Measurements from ENCODE around the gene ARHGAP26.

ARHGAP26 gene

DNA sequence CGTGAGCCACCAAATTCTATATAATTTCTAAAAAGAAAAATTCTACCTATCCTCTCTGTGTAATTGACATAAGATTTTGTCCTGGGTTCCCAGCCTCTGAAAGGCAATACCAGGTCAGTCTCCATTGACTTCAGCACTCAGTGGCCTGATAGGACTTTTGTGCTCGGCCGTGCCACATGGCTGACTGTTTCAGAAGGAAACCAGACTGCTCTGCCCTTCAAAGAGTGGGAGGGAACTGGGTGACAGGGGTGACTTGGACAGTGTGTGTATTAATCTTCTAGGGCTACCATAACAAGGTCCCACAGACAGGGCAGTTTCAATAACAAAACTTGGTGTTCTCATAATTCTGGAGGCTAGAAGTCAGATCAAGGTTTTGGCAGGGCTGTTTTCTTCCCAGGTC lies 43.0 kb downstream of the ARHGAP26 start:
- no peak for DNase-seq

DNA sequence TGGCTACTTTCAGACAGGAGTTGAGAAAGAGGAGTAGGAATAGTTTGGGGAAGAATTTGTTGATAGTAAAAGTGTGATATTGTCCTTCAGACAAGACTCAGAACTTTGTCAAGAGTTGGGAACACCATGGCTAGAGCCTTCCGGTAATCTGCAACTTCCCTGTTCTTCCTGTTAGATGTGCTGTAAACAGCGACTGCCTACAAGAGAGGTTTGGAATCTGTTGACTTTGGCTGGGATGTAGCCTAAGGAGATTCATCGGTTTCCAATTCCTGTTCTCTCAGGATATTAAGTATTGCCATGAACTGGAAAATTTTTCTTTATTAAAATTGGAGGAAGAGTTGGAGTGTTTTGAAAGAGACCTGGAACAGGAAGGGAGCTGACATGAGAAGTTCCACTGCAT lies 43.9 kb downstream of the ARHGAP26 start:
- no peak for DNase-seq

DNA sequence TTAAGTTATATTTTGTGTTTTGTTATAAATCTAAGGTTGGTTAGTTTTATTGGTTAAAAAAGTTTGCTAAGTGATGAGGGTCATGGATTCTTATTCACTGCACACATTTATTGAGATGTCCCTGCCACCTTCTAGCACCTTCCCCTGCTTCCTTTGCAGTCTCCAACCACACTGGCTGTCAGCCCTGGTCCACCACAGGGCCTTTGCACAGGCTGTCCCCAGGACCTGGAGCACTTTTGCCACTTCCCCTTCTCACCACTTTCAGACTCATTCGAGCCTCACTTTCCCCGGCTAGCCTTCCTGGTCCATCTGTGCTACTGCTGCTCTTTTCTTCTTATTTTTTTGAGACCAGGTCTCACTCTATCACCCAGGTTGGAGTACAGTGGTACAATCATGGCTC lies 45.3 kb downstream of the ARHGAP26 start:
- no peak for DNase-seq

DNA sequence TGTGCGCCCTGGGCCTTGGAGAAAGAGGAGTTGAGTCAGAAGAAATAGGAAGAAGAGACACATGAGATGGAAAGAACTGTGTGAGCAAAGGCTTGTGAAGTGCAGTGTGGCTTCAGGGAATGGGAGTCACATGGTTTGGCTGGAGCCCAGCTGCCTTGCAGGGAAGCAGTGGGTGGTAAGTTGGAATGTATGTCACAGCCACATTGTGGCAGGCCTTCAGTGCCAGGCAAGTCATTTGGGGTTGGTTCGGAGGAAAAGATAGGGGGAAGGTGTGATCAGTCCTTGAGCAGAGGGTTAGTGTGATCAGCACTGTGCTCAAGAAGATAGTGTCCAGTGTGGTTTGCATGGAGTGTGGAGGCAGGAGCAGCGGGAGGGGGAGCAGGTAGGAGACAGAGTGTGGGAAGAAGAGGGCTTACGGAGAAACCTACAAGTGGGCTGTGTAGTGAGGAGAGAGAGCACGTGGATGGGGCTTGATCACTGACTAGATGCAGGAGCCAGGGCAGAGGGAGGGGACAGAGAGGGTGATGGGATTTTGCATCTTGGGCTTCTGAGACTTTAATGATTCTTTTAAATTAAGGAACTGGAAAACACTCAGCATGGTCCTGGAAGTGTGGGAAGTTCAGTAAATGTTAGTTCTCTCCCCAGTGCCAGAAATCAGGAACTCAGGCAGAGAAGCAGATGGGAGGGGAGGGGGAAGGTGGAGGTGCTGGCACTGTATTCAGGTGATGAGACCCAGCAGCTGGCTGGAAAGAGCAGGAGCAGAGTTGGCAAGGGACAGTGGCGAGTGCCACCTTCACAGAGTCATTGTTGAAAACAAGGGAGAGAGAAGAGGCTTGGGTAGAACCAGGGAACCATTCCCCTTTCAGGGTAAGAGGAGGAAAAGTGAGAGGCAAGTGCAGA lies 46.6 kb downstream of the ARHGAP26 start:
- DNase-seq, result no peak

DNA sequence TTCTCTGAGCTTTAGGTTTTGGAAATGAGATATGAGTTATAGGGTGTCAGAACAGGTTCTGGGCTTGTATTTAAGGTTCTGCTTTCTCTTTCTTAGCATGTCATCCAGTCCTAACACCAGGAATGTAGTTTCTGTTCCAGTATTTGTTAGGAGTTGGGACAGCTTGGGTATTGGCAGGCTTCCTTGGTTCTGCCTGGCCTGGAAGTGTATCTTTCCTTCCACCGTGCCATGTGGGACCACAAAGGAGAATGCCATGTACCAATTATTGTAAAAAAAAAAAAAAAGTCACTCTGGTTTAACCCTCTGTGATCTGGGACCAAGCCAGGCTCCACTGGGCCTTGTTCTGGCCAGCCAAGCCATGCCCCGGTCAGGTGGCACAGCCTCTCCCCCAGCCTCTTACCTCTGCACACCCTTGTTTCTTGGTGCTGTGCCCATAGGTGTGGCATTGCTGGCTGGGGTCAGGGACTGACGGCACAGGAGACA lies 47.8 kb downstream of the ARHGAP26 start:
- DNase-seq, result no peak

DNA sequence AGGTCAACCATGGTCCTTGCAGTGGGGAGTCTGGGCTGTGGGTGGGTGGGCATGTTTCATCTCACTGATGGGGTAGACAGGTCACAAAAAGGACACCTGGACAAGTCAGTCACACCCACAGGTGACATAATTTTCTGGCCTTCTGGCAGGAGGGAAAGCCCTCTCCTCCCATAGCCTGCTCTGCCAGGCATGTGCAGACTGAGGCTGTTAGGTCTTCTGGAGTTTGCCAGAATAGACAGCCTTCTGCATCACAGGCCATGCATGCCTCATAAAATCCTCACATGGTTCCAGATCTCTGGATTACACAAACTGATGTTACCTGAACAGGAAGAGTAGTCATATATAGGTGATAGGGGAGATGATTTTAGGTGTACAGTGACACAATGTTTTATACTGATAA lies 49.1 kb downstream of the ARHGAP26 start:
- no peak for DNase-seq

DNA sequence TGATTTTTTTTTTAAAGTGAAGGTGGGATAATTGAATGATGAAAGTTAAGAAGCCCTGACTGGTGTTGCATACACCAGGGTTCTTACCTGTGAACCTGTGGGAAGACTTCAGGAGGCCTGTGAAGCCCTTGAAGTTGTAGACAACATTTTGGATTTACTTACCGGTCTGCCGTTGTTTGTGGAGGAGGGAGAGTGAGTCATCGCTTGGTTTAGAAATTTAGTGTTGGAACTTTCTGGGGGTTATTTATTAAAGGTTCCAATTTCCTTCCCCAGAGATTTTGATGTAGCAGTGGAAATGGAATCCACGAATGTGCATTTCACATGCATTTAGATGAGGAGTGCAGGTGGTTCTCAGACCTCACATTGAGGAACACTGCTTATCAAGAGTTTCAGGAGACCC lies 49.6 kb downstream of the ARHGAP26 start:
- DNase-seq, result no peak

DNA sequence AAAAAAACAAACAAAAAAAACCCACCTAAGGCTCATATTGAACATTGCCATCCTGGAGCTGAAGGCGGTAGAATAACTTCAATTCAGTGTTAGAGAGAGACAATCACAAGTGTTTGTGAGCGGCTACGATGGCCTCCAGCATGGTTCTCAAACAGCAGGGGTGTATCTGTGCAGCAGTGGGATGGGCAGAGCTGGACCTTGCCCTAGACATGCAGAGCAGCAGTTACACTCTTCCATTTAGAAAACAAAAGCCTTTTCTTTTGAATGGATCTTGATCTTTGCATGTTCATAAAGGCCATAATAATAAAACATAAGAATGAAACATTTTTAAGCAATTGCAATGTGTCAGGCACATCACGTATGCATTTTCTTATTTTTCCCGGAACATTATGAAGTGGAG lies 50.3 kb downstream of the ARHGAP26 start:
- no peak for DNase-seq

DNA sequence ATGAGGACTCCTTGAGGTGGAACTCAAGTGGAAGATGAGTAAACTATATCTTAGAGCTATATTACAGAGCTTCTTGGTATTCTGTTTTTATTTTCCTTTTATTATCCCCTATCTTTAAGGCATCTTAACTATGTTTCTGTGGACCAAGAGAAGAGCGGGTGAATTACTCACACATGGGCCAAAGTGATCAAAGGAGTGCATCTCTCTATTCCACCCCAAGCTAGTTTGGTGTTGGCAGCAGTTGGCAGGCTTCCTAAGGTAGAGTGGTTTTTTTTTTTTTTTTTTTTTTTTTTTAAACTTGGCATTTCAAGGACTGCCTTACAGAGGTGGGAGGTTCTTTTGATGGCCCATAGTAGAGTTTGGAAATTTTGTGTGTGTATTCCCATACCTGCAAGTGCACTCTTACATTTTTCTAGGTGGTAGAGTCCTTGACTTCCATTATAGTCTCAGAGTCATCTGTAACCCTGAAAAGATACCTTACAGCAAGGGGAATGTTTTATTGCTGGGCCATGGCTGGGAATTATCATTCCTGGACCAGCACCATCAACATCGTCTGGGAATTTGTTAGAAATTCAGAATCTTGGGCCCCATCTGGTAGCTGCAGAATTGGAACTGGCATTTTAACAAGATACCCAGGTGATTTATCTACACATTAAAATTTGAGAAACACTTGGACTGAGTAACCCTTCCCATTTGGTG lies 51.0 kb downstream of the ARHGAP26 start:
- no peak for DNase-seq

DNA sequence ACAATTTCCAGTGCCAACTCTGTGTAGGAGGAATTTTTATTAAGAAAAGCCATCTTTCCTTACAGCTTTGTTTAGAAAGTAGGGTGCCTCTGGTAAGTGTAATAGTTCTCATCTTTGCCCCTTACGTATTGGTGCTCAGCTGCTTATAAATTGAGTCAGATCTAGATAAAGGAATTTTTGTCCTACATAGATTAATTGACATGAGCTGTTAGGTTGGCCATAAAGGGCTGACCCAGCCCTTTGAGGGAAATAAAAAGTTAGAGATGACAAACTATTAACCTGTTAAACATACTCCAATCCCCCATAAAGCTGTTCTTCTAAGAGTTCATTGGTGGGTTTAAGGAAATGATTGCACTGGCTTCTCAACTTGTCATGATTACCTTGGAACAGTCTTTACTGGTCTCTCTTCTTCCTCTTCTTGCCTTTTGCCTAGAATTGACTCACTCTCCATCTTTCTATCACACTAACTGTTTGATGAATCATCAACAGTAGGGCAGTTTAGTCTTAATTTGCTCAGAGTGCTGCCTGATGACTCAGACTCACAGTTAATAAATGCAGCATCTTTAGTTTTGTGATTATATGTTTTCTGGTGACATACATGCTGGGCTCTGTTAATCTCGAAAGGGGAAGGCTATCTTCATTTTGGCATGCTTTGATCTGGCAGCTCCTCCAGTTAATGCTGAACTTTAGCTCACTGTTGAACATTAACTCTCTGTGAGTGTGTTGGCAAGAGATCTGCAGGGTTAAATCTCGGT lies 51.7 kb downstream of the ARHGAP26 start:
- DNase-seq, result no peak

DNA sequence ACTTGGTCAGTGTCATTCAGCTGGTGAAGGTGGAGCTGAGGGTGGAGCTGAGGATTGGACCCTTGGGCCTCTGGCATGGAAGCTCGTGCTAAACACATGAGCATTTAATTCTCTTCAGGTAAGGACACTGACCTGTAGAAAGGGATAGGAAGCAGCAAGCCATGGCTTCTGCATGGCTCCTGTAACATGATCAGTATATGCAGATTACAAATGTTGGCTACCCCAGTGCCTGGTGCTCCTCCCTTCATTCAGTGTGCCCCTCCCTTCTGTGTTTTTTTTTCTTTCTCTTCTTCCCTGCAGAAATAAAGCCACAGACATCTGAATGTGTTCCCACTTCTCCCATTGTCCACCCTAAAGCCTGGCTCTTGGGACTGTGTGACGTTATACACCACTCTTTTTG lies 52.9 kb downstream of the ARHGAP26 start:
- DNase-seq, result no peak

DNA sequence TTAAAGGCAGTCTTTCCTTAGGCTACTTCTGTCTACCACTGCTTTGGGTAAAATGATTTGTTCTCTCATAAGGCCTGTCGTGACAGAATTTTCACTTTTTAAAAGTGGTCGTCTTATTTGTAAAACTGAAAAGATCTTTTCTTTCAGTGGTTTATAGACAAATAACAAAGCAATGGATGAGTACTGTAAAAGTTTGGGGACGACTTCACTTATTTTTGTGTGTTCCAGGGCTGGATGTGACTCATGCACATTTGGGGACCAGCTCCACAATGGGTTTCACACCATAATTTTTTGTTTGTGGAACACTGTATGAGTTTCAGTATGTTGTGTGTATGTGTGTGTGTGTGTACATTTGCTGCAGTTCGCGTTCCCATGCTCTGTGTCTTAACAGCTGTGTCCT lies 53.6 kb downstream of the ARHGAP26 start:
- no peak for DNase-seq

DNA sequence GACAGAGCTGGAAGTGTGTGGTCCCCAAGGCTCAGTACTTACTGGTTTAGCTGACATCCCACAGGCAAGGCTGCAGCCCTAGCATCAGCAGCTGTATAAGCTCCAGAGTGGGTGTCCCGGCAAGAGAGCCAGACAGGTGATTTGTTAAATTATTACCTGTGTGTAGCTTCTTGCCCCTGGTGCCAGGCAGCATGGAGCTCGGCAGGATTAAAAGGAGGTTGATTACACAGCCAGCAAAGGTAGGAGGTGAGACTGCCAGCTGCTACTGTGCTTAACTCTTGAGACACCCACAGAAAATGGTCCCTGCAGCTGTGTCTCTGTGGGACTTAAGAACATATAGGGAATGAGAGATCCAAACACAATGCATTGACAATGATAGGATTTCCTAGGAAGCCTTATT lies 54.2 kb downstream of the ARHGAP26 start:
- no peak for DNase-seq

DNA sequence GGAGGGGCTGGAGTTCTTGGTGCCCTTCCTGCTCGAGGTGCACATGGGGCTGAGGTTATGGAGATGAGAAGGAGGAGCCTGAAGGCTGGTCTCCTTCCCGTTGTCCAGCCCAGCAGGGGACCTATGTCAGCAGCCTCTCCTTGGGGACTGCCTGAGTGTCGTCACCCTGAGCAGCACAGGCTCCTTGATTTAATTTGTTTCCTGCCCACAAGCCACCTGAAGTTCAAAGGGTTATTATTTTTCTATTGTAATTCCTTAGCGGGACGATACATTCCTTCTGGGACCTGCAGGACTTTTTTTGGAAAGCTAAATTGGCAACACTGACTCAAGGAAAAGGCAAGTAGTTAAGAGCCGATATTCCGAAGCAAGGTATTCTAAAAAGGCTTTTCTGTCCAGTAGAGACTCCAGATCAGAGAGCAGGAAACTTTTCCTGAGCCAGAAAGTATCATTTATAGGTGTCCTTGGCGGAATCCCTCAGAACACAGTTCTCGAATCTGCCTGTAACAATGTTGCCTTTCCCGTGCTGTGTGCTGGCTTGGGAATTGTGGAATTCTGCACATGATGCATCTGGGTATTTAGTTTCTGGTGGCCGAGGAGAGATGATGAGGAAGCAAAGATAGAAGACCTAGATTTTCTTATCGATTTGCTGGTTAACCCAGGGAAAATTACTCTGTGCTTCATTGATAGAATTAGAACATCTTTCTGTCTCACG lies 55.4 kb downstream of the ARHGAP26 start:
- no peak for DNase-seq

DNA sequence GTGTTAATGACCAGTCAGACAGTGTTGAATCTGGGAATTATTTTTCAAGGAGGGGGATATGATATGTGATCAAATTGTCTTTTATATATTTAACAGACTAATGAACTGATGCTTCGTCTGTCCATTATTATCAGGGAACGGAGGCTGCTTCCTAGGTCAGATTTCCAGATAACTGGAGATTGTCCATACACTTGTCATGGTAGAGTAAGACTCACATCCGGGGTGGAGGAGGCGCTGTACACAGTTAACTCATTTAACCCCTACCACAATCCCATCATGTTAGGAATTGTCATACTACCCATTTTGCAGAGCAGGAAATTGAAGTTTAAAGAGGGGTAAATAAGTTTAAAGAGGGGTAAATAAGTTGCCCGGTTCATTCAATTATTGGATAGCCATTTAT lies 55.9 kb downstream of the ARHGAP26 start:
- no peak for DNase-seq

DNA sequence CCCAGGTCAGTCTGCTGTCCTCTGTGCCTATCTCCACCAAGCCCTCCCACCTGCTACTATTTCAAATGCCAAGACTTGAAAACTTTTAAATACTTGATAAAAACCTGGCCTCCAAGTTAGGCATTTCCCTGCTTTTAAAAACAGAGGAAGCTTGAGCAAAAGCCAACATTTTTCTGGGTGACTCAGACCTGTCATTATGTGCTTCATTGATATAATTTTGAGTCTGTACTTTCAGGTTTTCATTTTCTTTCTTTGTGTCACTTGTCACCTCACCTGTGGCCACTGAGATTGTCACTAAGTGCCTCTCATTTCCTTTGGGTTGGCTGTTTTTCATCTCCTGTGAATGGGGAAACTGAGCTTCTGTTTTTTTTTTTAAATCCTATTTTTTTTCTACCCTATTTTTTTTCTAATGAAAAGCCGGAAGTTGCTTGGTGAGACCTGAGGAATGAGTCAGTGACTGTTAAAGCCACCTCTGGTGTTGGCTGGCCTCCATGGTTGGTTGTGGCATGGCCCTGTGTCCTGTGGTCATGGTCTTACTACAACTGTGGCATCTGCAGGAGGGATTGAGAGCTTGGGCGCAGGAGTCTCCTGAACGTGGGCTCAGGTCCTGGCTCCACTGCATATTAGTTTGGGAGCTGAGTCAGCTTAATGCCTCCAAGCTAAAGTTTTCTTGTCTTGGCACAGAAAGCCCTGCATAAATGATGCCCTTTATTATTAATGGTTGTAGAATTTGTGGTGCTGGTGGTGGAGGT lies 56.7 kb downstream of the ARHGAP26 start:
- DNase-seq, result no peak

DNA sequence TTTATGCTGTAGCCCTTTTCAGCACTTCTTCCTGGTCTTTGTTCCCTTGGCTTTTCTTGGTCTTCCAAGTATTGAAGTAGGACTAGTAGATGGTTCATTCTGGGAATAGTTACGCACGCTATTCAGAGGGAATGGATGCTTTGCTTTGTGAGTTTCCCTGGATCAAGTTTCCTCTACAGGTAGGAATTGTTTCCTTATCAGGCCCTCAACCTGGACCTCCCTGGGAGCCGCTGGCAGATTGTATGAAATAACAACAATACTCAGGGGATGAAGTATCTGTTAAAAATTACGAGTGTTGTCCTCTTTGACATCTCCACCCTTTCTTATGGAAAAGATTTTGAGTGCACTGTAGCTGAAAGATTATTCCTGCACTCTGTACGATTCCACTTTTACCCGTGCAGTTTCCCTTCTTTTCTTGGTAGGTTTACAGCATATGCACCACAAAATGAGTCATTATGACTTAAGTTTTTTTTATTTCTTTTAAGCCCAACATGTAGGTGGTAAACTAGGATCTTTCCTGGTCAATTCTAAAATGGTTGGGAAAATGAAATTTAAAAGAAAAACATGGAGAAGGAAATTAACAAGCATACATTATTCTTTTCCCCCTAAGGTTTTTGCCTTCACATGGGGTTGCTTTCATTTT lies 57.9 kb downstream of the ARHGAP26 start:
- no peak for DNase-seq

DNA sequence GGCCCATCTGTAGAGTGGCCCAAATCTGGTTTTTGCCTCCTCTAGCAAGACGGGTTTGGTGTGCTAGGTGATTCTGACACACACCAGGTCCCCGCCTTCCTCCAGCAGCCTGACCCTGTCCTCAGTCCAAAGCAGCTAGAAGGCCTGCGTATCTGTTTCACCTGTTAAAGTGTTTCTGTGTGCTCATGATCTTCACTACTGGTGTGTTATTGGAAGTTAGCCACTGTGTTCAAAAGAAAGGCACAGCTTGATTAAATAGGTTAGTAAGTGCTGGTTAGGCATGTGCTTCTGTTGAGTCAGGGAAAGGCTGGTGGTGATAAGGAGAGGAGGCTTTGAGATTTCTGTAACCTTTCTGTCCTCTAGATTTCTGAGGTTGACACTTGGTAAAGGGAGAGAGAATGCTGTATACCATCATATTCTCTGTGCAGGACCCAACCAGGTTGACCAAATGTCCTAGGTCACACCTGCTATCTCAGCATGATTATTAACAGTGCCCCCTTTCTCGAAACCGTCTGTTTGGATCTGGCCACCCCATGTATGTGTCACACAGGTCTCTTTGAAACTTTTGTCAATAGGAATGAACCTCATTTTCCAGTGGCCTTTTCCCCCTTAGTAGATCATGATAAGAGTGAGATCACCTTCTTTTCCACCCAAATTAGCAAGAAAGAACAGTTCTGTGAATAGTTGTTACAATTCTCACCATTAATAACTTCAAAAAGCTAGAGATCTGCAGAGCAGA lies 58.8 kb downstream of the ARHGAP26 start:
- no peak for DNase-seq

DNA sequence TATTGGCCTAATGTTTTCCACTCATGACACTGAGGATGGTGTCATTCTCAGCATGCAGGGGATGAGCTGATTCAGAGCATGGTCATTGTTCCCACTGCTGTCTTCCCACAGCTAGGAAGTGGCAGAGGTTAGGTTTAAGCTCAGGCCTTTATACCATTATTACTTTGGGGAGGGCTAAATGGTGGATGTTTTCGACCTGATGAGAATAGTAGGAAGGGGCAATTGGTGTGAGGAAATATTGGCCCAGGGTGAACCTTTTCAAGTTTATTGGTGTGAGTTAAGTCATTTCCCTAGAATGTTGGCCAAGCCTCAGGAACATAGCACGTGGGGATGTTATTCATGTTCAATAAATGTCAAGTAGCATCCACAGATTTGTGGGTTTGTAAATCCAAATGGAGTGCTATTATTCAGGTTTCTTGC lies 59.6 kb downstream of the ARHGAP26 start:
- DNase-seq, result no peak

DNA sequence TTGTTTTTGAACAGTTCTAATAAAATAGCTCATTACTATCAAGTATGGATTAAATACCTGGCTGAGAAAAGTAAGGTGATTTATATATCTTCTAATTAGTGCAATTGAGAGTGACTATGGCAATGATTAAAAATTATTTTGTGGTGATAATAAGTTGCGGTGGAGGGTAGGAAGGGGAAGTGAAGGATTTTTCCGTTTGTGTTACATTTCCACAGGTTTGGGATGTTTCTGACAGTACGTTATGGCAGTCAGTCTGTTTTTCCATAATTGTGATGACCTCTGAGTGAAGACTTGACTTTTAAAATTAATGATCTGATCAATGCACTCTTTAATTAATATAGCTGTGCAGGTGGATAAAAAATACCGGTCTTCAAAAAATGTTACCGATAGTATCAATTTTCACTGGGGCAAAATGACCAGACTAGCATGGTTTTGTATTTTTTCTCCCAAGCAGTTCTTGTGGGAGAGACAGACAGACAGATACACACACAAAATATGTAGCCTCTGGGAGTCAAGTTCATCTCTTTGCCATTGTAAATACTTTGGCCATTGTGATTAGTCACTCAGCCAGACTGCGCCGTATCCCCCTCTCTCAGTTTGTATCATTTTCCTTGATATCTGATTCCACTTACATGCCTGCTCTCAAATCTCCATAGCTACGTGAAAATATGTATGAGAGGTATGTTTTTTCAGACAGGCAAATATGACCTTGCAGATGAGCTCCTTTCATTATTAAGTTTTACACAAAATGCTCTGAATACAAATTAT lies 60.2 kb downstream of the ARHGAP26 start:
- DNase-seq, result no peak
